Neural progenitor cell (in vitro differentiated cells): ENCODE measurements around the gene DENND4C. TPM values are rescaled to one million over a fixed set of nuclear protein-coding genes. Genes with fewer than 3 reads are reported as not detected.
A peak's percentile ranks its signal among the peaks of the same experiment; 100 is the strongest.
"Not testable (repeated sequence)": the region's sequence is repeated elsewhere in the genome, so short reads cannot be mapped to it uniquely, and the experiment has no call there.

Experiments
- DNase-seq: peaks from one replicate; pipeline ENCODE4 v3.0.0-alpha.2; 2016; ENCODE audit warnings: low spot score
- H2AFZ ChIP-seq: fragments of 200-600 bp; sonication (generic); replicated peaks from 2 replicates; pipeline ENCODE4 v1.6.1; 2016; ENCODE audit warnings: antibody characterized with exemption
- H3F3A ChIP-seq: fragments of 200-600 bp; sonication (generic); 2 replicates; pipeline ENCODE4 v1.6.1; 2016; ENCODE audit warnings: antibody characterized with exemption, low read depth
- H3K27ac ChIP-seq: fragments of 200-600 bp; sonication (generic); 2 replicates; pipeline ENCODE4 v1.5.1; 2016; ENCODE audit warnings: mild to moderate bottlenecking
- H3K27me3 ChIP-seq: fragments of 200-600 bp; sonication (generic); 2 replicates; pipeline ENCODE4 v1.6.1; 2016; ENCODE audit warnings: mild to moderate bottlenecking, moderate library complexity
- H3K36me3 ChIP-seq: fragments of 200-600 bp; sonication (generic); 2 replicates; pipeline ENCODE4 v1.5.1; 2016
- H3K4me1 ChIP-seq: fragments of 200-600 bp; sonication (generic); 2 replicates; pipeline ENCODE4 v1.6.1; 2016; ENCODE audit warnings: mixed run types
- H3K4me2 ChIP-seq: fragments of 200-600 bp; sonication (generic); 2 replicates; pipeline ENCODE4 v1.6.1; 2016
- H3K4me3 ChIP-seq: fragments of 200-600 bp; sonication (generic); 2 replicates; pipeline ENCODE4 v1.5.1; 2016
- H3K79me2 ChIP-seq: fragments of 200-600 bp; sonication (generic); 2 replicates; pipeline ENCODE4 v1.6.1; 2016; ENCODE audit warnings: low read depth
- H3K9ac ChIP-seq: fragments of 200-600 bp; sonication (generic); 2 replicates; pipeline ENCODE4 v1.6.1; 2016
- H3K9me3 ChIP-seq: fragments of 200-600 bp; sonication (generic); 2 replicates; pipeline ENCODE4 v1.5.1; 2016; ENCODE audit warnings: low read depth
- H4K20me1 ChIP-seq: fragments of 200-600 bp; sonication (generic); 2 replicates; pipeline ENCODE4 v1.6.1; 2016; ENCODE audit warnings: low read depth
- H3K27ac Mint-ChIP-seq: 3 replicates; pipeline ENCODE4 v1.8.0; 2021; ENCODE audit warnings: mixed read lengths
- H3K27me3 Mint-ChIP-seq: 2 replicates; pipeline ENCODE4 v1.8.0; 2022; ENCODE audit warnings: low read depth, mild to moderate bottlenecking, inconsistent platforms, moderate library complexity, mixed read lengths; ENCODE audit not compliant: insufficient read depth
- H3K36me3 Mint-ChIP-seq: 3 replicates; pipeline ENCODE4 v1.8.0; 2021; ENCODE audit warnings: mixed read lengths
- H3K4me1 Mint-ChIP-seq: 3 replicates; pipeline ENCODE4 v1.8.0; 2021; ENCODE audit warnings: mixed read lengths
- H3K4me3 Mint-ChIP-seq: 3 replicates; pipeline ENCODE4 v1.8.0; 2021; ENCODE audit warnings: mild to moderate bottlenecking, moderate library complexity, mixed read lengths
- H3K9me3 Mint-ChIP-seq: 3 replicates; pipeline ENCODE4 v1.8.0; 2020; ENCODE audit warnings: mixed read lengths
- EZH2 ChIP-seq: fragments of 200-600 bp; sonication (generic); IDR thresholded peaks from 2 replicates; pipeline ENCODE4 v1.6.1; 2017; ENCODE audit warnings: antibody characterized with exemption, mild to moderate bottlenecking, moderate library complexity
- EZH2phosphoT487 ChIP-seq: fragments of 200-600 bp; sonication (generic); IDR thresholded peaks from 2 replicates; pipeline ENCODE4 v1.6.1; 2017; ENCODE audit warnings: antibody characterized with exemption
- total RNA-seq: library from RNA; depleted of rRNA; stranded (reverse); fragments of >200 nt; gene quantifications from 2 replicates; pipeline ENCODE4 v1.2.3, GENCODE V29; 2015; ENCODE audit warnings: low replicate concordance
- TF ChIP-seq, protein P1 (sequence below): fragments of 200-600 bp; sonication (generic); IDR thresholded peaks from 2 replicates; pipeline ENCODE4 v1.5.1; 2017; ENCODE audit warnings: antibody characterized with exemption, mild to moderate bottlenecking

Gene DENND4C
- total RNA-seq, 1 donor from 2014 or later = 73.4 TPM

DNA sequence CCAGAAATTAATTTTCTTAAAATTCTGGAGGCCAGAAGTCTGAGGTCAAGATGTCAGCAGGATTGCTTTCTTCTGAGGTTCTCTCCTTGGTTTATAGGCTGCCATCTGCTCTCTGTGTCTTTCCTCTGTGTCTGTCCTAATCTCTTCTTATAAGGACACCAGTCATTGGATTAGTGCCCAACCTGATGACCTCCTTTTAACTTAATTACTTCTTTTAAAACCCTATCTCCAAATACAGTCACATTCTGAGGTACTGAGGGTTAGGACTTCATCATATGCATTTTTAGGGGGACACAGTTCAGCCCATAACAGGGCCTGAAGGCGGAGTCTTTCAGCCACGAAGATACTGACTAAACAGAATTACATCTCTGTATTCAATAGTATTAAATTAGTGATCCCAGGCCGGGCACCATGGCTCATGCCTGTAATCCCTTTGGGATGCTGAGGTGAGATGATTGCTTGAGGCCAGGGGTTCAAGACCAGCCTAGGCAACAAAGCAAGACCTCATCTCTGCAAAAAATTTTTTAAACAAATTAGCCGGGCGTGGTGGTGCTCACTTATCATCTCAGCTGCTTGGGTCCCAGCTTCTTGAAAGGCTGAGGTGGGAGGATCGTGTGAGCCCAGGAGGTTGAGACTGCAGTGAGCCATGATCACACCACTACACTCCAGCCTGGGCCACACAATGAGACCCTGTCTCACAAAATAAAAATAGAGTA lies 155.5 kb downstream of the DENND4C start:
- Histone ChIP-seq H3K9ac (no peak overlapping the region), H3K27me3 (no peaks in the 10 kb centered on the region), H4K20me1 (no peaks in the 10 kb centered on the region), H3K79me2 (peaks cover 8% of the 10 kb centered on the region), H2AFZ (no peak overlapping the region), H3K9me3 (no peaks in the 10 kb centered on the region), H3K36me3 (no peaks in the 10 kb centered on the region), H3F3A (no peaks in the 10 kb centered on the region), H3K4me1 (peaks cover 2% of the 10 kb centered on the region), H3K4me2 (no peak overlapping the region), H3K27ac (no peak overlapping the region), H3K4me3 (no peak overlapping the region)
- H3K9me3 Mint-ChIP-seq = no peaks in the 10 kb centered on the region
- peak overlapping the region; percentile 62 for H3K27ac Mint-ChIP-seq
- H3K36me3 Mint-ChIP-seq = no peaks in the 10 kb centered on the region
- no peaks in the 10 kb centered on the region for H3K27me3 Mint-ChIP-seq
- H3K4me3 Mint-ChIP-seq = no peak overlapping the region
- peaks cover 5% of the 10 kb centered on the region for H3K4me1 Mint-ChIP-seq
- TF ChIP-seq EZH2 (no peak), EZH2phosphoT487 (no peak)
- TF ChIP-seq, protein P1, sequence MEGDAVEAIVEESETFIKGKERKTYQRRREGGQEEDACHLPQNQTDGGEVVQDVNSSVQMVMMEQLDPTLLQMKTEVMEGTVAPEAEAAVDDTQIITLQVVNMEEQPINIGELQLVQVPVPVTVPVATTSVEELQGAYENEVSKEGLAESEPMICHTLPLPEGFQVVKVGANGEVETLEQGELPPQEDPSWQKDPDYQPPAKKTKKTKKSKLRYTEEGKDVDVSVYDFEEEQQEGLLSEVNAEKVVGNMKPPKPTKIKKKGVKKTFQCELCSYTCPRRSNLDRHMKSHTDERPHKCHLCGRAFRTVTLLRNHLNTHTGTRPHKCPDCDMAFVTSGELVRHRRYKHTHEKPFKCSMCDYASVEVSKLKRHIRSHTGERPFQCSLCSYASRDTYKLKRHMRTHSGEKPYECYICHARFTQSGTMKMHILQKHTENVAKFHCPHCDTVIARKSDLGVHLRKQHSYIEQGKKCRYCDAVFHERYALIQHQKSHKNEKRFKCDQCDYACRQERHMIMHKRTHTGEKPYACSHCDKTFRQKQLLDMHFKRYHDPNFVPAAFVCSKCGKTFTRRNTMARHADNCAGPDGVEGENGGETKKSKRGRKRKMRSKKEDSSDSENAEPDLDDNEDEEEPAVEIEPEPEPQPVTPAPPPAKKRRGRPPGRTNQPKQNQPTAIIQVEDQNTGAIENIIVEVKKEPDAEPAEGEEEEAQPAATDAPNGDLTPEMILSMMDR = no peak
- no peak for DNase-seq

DNA sequence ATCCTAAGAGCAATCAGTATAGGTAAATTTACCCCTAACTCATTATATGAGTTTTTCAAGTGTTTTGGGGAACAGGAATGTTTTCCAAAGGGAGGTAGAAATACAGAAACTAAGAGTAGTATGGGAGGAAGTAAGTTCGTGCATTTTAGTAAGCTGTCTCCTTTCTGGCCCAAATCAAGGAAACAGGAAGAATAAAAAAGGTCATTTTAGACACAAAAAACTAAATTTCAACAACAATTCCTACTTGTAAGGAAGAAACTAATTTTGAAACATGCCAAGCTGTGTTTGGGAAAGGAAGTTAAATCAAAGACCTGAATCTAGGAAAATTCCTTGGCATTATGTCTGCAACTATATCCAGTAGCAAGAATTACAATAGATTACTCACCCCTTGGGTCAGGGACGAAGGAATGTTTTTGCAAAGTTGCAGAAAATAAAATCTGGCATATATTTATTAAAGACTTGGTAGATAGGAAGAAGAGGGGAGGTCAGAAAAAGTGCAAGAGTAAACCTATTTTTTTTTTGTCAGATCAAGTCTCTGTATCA lies 156.1 kb downstream of the DENND4C start:
- peaks cover 2% of the 10 kb centered on the region for H3K79me2 ChIP-seq
- DNase-seq = no peak
- no peaks in the 10 kb centered on the region for H3K9me3 ChIP-seq
- no peak overlapping the region for H3K4me3 ChIP-seq
- H3K9ac ChIP-seq = no peak overlapping the region
- H3K4me3 Mint-ChIP-seq = no peak overlapping the region
- no peaks in the 10 kb centered on the region for H3K27me3 Mint-ChIP-seq
- no peak overlapping the region for H3K4me2 ChIP-seq
- H4K20me1 ChIP-seq = no peaks in the 10 kb centered on the region
- no peaks in the 10 kb centered on the region for H3K4me1 ChIP-seq
- H3K27ac ChIP-seq = no peak overlapping the region
- H3F3A ChIP-seq = no peaks in the 10 kb centered on the region
- H3K36me3 ChIP-seq = no peaks in the 10 kb centered on the region
- no peaks in the 10 kb centered on the region for H3K9me3 Mint-ChIP-seq
- no peaks in the 10 kb centered on the region for H3K36me3 Mint-ChIP-seq
- no peak overlapping the region for H2AFZ ChIP-seq
- TF ChIP-seq, protein P1 = no peak
- TF ChIP-seq EZH2phosphoT487 (no peak), EZH2 (no peak)
- no peaks in the 10 kb centered on the region for H3K4me1 Mint-ChIP-seq
- H3K27me3 ChIP-seq = no peaks in the 10 kb centered on the region
- H3K27ac Mint-ChIP-seq = no peak overlapping the region

DNA sequence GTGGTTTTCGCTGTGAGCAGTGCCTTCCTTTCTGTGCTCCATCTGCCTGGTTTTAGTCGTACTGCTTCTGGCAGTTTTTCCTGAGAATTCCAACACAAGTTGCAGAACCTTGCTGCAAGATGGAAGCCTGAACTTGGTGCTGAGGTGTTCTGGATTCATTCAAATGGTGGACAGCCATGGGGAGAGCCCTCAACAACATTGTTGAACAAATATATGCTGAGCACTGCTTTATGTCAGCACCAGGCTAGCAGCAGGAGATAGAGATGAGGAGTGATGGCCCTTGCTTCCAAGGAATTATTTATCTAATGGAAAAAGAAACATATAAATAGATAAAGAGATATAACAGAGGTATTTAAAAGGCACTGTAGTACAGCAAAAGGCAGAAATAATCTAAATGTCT lies 156.8 kb downstream of the DENND4C start:
- Histone ChIP-seq H3K79me2 (no peaks in the 10 kb centered on the region), H3K27ac (no peak overlapping the region), H3K4me3 (no peak overlapping the region), H2AFZ (no peak overlapping the region), H3K36me3 (no peaks in the 10 kb centered on the region), H3K4me1 (no peaks in the 10 kb centered on the region), H3F3A (no peaks in the 10 kb centered on the region), H3K4me2 (no peak overlapping the region), H3K9ac (no peak overlapping the region), H3K27me3 (no peaks in the 10 kb centered on the region), H4K20me1 (no peaks in the 10 kb centered on the region), H3K9me3 (no peaks in the 10 kb centered on the region)
- H3K4me3 Mint-ChIP-seq = no peak overlapping the region
- no peaks in the 10 kb centered on the region for H3K9me3 Mint-ChIP-seq
- no peaks in the 10 kb centered on the region for H3K36me3 Mint-ChIP-seq
- H3K4me1 Mint-ChIP-seq = no peaks in the 10 kb centered on the region
- TF ChIP-seq, protein P1 = no peak
- TF ChIP-seq EZH2phosphoT487 (no peak), EZH2 (no peak)
- no peak for DNase-seq
- H3K27ac Mint-ChIP-seq = no peak overlapping the region
- no peaks in the 10 kb centered on the region for H3K27me3 Mint-ChIP-seq

DNA sequence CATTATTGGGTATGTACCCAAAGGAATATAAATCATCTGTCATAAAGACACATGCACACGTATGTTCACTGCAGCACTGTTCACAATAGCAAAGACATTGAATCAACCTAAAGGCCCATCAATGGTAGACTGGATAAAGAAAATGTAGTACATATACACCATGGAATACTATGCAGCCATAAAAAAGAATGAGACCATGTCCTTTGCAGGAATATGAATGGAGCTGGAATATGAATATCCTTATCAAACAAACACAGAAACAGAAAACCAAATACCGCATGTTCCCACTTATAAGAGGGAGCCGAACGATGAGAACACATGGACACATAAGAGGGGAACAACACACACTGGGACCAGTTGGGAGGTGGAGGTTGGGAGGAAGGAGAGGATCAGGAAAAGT lies 159.0 kb downstream of the DENND4C start:
- not testable (repeated sequence) for H3K36me3 ChIP-seq, H3F3A ChIP-seq, H3K9me3 Mint-ChIP-seq, H3K4me3 Mint-ChIP-seq, DNase-seq, H3K79me2 ChIP-seq, H3K4me1 ChIP-seq, H3K27ac ChIP-seq, H3K27me3 ChIP-seq, H3K9me3 ChIP-seq, H3K4me1 Mint-ChIP-seq, H3K27ac Mint-ChIP-seq, H3K4me2 ChIP-seq, H2AFZ ChIP-seq, H3K27me3 Mint-ChIP-seq, H3K4me3 ChIP-seq, H3K36me3 Mint-ChIP-seq, H3K9ac ChIP-seq, H4K20me1 ChIP-seq
